HG02571 (cell line): ENCODE results near the gene SLC16A8.

Experiments used
- ATAC-seq: cut with Tn5 transposase; IDR thresholded peaks from one replicate; pipeline ENCODE4 v1.9.1; 2021; ENCODE audit warnings: mild to moderate bottlenecking, moderate library complexity; ENCODE audit not compliant: unreplicated experiment

Gene SLC16A8

GRCh38 chr22:38031491-38031890 is 52.5 kb downstream of the SLC16A8 start:
- no peak for ATAC-seq

DNA sequence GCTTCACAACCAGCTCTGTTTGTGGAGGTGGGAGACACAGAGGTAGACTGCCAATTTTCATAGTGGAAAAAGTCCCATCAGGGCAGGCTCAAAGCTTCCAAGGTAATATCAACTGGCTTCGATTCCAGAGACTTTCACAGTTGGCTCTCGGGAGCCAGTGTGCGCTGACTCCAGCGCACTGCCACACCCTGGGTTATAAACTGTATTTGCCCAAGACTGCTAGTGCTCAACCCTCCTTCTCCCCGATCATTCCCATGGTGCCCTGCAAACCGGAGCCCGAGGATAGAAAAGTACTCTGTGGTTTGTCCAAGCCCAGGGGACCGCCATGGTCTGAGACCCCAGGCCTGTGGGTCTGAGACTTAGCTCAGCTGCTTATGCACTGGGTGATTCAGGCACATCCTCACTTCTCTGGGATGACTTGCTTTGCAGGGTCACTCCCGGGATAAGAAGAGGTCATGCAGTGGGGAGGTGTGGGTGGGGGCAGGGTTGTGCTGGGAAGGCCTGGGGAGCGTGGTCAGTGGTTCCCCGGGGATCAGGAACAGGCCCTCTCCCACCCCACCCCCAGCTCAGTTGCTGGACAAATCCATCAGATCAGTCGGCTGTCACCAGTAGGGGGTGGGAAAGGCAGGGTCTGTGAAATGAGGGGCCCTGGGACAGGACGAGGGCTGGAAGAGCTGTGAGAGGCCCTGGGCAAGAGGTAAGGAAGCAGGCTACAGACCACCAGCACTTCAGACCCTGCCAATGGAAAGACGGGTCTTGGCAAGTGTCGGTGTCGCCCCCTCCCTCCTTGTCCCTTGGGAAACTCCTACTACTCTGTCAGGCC is 53.5 kb downstream of the SLC16A8 start:
- no peak for ATAC-seq

DNA sequence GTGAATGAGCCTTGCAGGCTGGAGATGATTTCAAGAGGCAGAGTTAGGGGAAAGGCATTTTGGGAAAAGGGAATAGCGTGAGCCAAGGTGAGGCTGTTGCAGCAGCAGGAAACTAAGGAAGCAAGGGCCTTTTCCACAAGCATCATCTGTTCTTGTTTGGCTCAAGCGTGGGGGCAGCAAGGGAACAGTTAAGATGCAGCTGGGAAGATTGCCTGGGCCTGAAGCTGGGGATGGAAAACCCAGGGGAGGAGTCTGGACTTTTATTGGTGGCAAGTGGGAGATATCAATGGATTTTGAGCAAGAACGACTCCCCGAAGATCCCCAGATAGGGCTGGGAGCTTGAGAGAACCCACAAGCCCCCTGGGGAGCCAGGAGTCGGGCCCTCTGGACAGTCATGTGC is 54.1 kb downstream of the SLC16A8 start:
- no peak for ATAC-seq

DNA sequence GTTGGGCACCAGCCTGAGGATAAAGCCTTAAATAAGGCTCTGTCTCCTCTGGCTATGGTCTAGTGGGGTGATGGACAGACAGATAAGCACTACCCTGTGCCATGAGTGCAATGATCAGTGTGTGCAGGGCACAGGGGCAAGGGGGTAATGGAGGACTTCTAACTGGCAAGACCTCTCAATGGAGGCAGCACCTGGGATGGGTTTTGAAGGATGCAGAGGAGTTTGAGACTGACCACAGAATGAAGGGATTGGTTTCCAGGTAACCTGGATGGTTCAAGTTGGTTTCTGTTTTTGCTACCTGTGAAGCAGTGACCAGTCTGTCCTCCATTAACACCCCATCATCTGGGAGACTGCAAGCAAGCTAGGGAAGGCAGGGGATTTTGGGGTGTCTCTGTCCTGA is 54.6 kb downstream of the SLC16A8 start:
- no peak for ATAC-seq

GRCh38 chr22:38028344-38029130 is 55.4 kb downstream of the SLC16A8 start:
- no peak for ATAC-seq
